Endothelial cell (in vitro differentiated cells): ENCODE measurements around the gene SCAI. TPM values are rescaled to one million over a fixed set of nuclear protein-coding genes. Genes with fewer than 3 reads are reported as not detected.

Source experiments
- DNase-seq: peaks from one replicate; pipeline ENCODE4 v3.0.0; 2021; ENCODE audit warnings: low spot score
- H3K27ac Mint-ChIP-seq: one replicate; pipeline ENCODE4 v1.8.0; 2021; ENCODE audit warnings: mixed read lengths, inconsistent platforms; ENCODE audit not compliant: unreplicated experiment
- H3K27me3 Mint-ChIP-seq: one replicate; pipeline ENCODE4 v1.8.0; 2021; ENCODE audit warnings: mild to moderate bottlenecking, moderate library complexity, mixed read lengths, inconsistent platforms; ENCODE audit not compliant: unreplicated experiment
- H3K36me3 Mint-ChIP-seq: one replicate; pipeline ENCODE4 v1.8.0; 2021; ENCODE audit warnings: mild to moderate bottlenecking, low read depth, mixed read lengths, inconsistent platforms; ENCODE audit not compliant: unreplicated experiment
- H3K4me1 Mint-ChIP-seq: one replicate; pipeline ENCODE4 v1.8.0; 2021; ENCODE audit warnings: mild to moderate bottlenecking, mixed read lengths, inconsistent platforms; ENCODE audit not compliant: unreplicated experiment
- H3K4me3 Mint-ChIP-seq: one replicate; pipeline ENCODE4 v1.8.0; 2021; ENCODE audit warnings: mild to moderate bottlenecking, mixed read lengths, inconsistent platforms; ENCODE audit not compliant: unreplicated experiment
- H3K9me3 Mint-ChIP-seq: one replicate; pipeline ENCODE4 v1.8.0; 2021; ENCODE audit warnings: mixed read lengths, inconsistent platforms; ENCODE audit not compliant: unreplicated experiment
- CTCF ChIP-seq: fragments of 200-600 bp; sonication (generic); IDR thresholded peaks from one replicate; pipeline ENCODE4 v1.5.0; 2021; ENCODE audit warnings: antibody characterized with exemption; ENCODE audit not compliant: unreplicated experiment
- total RNA-seq: library from RNA; stranded (reverse); fragmentation: NEBNext Ultra II Directional; extraction: Animal tissue kit (Norgen Biotek cat#: 25700); gene quantifications from one replicate; pipeline ENCODE4 v1.2.1, GENCODE V29; 2021; ENCODE audit not compliant: unreplicated experiment

Gene SCAI
- total RNA-seq, 1 donor from 2014 or later = 12.3 TPM

- no peaks in the 10 kb centered on the region for H3K9me3 Mint-ChIP-seq
- H3K27me3 Mint-ChIP-seq = no peaks in the 10 kb centered on the region
- H3K4me3 Mint-ChIP-seq = no peak overlapping the region
- DNase-seq = no peak
- no peaks in the 10 kb centered on the region for H3K4me1 Mint-ChIP-seq
- H3K36me3 Mint-ChIP-seq = no peaks in the 10 kb centered on the region
- no peak overlapping the region for H3K27ac Mint-ChIP-seq
- no peak for TF ChIP-seq CTCF
Measured at GRCh38 chr9:125049212-125050049, 93.9 kb downstream of the SCAI start.

GRCh38 chr9:125043631-125044030 is 99.7 kb downstream of the SCAI start:
- no peak for DNase-seq
- no peak overlapping the region for H3K4me3 Mint-ChIP-seq
- H3K4me1 Mint-ChIP-seq = no peaks in the 10 kb centered on the region
- H3K36me3 Mint-ChIP-seq = no peaks in the 10 kb centered on the region
- H3K9me3 Mint-ChIP-seq = no peaks in the 10 kb centered on the region
- TF ChIP-seq CTCF = no peak
- H3K27ac Mint-ChIP-seq = no peak overlapping the region
- peaks cover 1% of the 10 kb centered on the region for H3K27me3 Mint-ChIP-seq

- no peak overlapping the region for H3K4me3 Mint-ChIP-seq
- TF ChIP-seq CTCF = no peak
- no peak for DNase-seq
- H3K36me3 Mint-ChIP-seq = no peaks in the 10 kb centered on the region
- H3K27me3 Mint-ChIP-seq = peaks cover 1% of the 10 kb centered on the region
- H3K9me3 Mint-ChIP-seq = no peaks in the 10 kb centered on the region
- H3K27ac Mint-ChIP-seq = no peak overlapping the region
- no peaks in the 10 kb centered on the region for H3K4me1 Mint-ChIP-seq
Measured at GRCh38 chr9:125043148-125043547, 100.2 kb downstream of the SCAI start.

- no peak for TF ChIP-seq CTCF
- Mint-ChIP-seq H3K4me3 (no peak overlapping the region), H3K4me1 (no peaks in the 10 kb centered on the region), H3K27me3 (peaks cover 1% of the 10 kb centered on the region), H3K36me3 (no peaks in the 10 kb centered on the region), H3K9me3 (no peaks in the 10 kb centered on the region), H3K27ac (no peak overlapping the region)
- no peak for DNase-seq
Measured at GRCh38 chr9:125038166-125038565, 105.2 kb downstream of the SCAI start.

- DNase-seq = no peak
Measured at GRCh38 chr9:125028041-125028440, 115.3 kb downstream of the SCAI start.

More at GRCh38 chr9:125028041-125028440, 115.3 kb downstream of the SCAI start:
- H3K4me3 Mint-ChIP-seq = no peak overlapping the region
- TF ChIP-seq CTCF = no peak
- peaks cover 3% of the 10 kb centered on the region for H3K36me3 Mint-ChIP-seq
- H3K27ac Mint-ChIP-seq = no peak overlapping the region
- H3K9me3 Mint-ChIP-seq = no peaks in the 10 kb centered on the region
- no peaks in the 10 kb centered on the region for H3K27me3 Mint-ChIP-seq
- no peaks in the 10 kb centered on the region for H3K4me1 Mint-ChIP-seq
